Vagina (tissue), 2 donors: ENCODE results near the gene NFYB. TPM values are rescaled to one million over a fixed set of nuclear protein-coding genes. Genes with fewer than 3 reads are reported as not detected.

Source experiments
- DNase-seq, 2 donors: peaks; one replicate each; pipeline ENCODE4 v3.0.0-alpha.2; 2017; ENCODE audit errors: extremely low spot score in 2 of 2
- H3K27ac ChIP-seq: fragments of 200-600 bp; sonication (generic); one replicate; pipeline ENCODE4 v1.5.1; 2019
- H3K27me3 ChIP-seq: fragments of 200-600 bp; sonication (generic); one replicate; pipeline ENCODE4 v1.5.1; 2019
- H3K36me3 ChIP-seq, 2 donors: fragments of 200-600 bp; sonication (generic); one replicate each; pipeline ENCODE4 v1.5.1; 2017 to 2019
- H3K4me1 ChIP-seq: fragments of 200-600 bp; sonication (generic); one replicate; pipeline ENCODE4 v1.5.1; 2019
- H3K4me3 ChIP-seq, 2 donors: fragments of 200-600 bp; sonication (generic); 1 replicate in 1 of 2; 2 replicates in 1 of 2; pipeline ENCODE4 v1.5.1; 2016 to 2019
- H3K9me3 ChIP-seq: fragments of 200-600 bp; sonication (generic); one replicate; pipeline ENCODE4 v1.5.1; 2019
- POLR2A ChIP-seq, 2 donors: fragments of 450-650 bp; IDR thresholded peaks; one replicate each; pipeline ENCODE4 v1.6.1; 2017; ENCODE audit warnings: antibody characterized with exemption in 2 of 2, mild to moderate bottlenecking in 2 of 2, moderate library complexity in 2 of 2
- POLR2AphosphoS5 ChIP-seq, 2 donors: sonication (generic); formaldehyde crosslinking; IDR thresholded peaks; one replicate each; pipeline ENCODE4 v1.9.0; 2017; ENCODE audit warnings: antibody characterized with exemption in 2 of 2, mild to moderate bottlenecking in 2 of 2, low read depth in 1 of 2; ENCODE audit not compliant: insufficient read depth in 1 of 2
- intact Hi-C: fragments of 100-400 bp; cut with DNase I; formaldehyde crosslinking; loops from one replicate; pipeline ENCODE4 v1.15.1; 2023
- total RNA-seq: library from RNA; depleted of rRNA; stranded (reverse); fragments of >200 nt; gene quantifications from one replicate; pipeline ENCODE4 v1.2.3, GENCODE V29; 2016
- TF ChIP-seq, protein P1 (sequence below), 3 experiments: fragments of 450-650 bp in 2 of 3; fragments of 200-600 bp in 1 of 3; sonication (generic) in 1 of 3; IDR thresholded peaks; one replicate each; pipeline ENCODE4 v1.5.1; 2017 to 2019; ENCODE audit warnings: antibody characterized with exemption in 3 of 3, mild to moderate bottlenecking in 2 of 3, moderate library complexity in 2 of 3

The NFYB gene
- total RNA-seq, 1 donor from 2014 or later: 32.9 TPM

DNA sequence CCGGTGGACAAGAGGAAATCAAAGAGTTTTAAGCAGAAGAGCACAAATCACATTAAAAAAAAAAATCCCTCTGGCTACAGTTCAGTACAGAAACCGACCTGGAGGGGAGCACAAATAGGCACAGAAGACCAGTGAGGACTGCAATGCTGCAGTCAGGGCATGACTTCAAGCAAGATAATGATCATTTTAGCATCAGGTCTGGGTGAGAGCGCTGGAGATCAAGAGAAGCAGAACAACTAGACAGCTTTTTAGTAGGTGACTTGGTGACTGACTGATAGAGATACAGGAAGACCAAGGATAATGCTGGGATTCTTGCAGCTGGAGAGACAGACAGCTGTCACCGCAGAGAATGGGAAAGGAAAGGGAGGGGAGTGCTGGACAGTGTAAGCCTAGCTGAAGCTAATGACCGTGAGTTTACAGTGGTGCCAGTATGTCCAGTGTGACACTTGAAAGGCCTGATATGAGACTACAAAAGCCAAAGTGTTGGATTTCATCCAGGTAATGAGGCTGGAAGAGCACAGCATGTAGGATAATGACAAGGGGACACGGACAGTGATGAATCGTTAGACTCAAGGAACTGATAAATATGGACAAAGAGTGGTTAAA is 5.6 kb downstream of the NFYB start:
- Histone ChIP-seq H3K27me3 (no peaks in the 10 kb centered on the region), H3K36me3 (peaks cover 0 to 30% of the 10 kb centered on the region in 2 donors), H3K9me3 (no peaks in the 10 kb centered on the region), H3K27ac (no peak overlapping the region), H3K4me3 (no peak overlapping the region), H3K4me1 (peaks cover 45% of the 10 kb centered on the region)
- intact Hi-C loops: no loop called here
- DNase-seq: no peak
- TF ChIP-seq, protein P1, sequence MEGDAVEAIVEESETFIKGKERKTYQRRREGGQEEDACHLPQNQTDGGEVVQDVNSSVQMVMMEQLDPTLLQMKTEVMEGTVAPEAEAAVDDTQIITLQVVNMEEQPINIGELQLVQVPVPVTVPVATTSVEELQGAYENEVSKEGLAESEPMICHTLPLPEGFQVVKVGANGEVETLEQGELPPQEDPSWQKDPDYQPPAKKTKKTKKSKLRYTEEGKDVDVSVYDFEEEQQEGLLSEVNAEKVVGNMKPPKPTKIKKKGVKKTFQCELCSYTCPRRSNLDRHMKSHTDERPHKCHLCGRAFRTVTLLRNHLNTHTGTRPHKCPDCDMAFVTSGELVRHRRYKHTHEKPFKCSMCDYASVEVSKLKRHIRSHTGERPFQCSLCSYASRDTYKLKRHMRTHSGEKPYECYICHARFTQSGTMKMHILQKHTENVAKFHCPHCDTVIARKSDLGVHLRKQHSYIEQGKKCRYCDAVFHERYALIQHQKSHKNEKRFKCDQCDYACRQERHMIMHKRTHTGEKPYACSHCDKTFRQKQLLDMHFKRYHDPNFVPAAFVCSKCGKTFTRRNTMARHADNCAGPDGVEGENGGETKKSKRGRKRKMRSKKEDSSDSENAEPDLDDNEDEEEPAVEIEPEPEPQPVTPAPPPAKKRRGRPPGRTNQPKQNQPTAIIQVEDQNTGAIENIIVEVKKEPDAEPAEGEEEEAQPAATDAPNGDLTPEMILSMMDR (IDR thresholded peaks at IDR 0.05): no peak
- TF ChIP-seq POLR2AphosphoS5 (IDR thresholded peaks at IDR 0.05; ENCODE audit: insufficient read depth in 1 of 2, low read depth in 1 of 2): no peak
- no peak for TF ChIP-seq POLR2A (IDR thresholded peaks at IDR 0.05)

DNA sequence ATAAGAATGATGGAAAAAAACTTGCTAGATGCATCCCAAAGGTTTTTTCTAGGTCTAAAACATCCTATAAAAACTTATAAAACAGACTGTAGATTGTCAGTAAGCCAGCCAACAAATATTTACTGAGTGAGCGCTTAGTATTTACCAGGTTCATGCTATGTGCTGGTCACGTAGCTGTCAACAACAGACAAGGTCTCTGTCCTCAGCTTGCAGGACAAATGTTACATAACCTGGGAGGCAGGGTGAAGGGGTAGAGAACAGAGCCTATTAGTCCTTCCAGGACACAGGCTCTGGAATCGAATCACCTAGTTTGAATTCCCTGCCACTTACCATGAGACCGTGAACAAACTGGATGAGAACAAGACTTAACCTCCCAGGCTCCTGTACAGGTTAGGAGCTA is 6.4 kb downstream of the NFYB start:
- Histone ChIP-seq H3K9me3 (no peaks in the 10 kb centered on the region), H3K4me1 (peaks cover 39% of the 10 kb centered on the region), H3K36me3 (peaks cover 0 to 38% of the 10 kb centered on the region in 2 donors), H3K27me3 (no peaks in the 10 kb centered on the region), H3K4me3 (no peak overlapping the region), H3K27ac (no peak overlapping the region)
- intact Hi-C loops: no loop called here
- TF ChIP-seq POLR2AphosphoS5 (IDR thresholded peaks at IDR 0.05; ENCODE audit: insufficient read depth in 1 of 2, low read depth in 1 of 2): no peak
- TF ChIP-seq, protein P1 (IDR thresholded peaks at IDR 0.05): no peak
- TF ChIP-seq POLR2A (IDR thresholded peaks at IDR 0.05): no peak
- no peak for DNase-seq

DNA sequence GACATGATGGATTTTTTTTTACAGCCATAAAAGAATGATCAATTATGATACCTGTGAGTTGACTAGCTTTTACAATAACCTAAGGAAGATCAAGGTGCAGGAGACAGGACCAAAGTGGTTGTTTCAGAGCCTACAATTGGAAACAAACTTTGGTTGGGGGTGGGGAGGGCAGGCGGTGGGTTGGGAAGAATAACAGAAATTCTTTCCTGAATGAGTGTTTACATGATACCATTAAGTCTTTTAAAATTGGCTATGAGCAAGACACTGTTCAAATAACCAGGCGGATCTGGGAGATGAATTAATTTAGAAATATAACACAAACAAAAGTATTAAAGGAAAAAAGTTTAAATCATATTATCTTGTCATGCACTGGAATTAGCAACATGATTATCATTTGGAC is 7.2 kb downstream of the NFYB start:
- TF ChIP-seq, protein P1 (IDR thresholded peaks at IDR 0.05): no peak
- no peak overlapping the region for H3K27ac ChIP-seq
- H3K4me1 ChIP-seq: peaks cover 31% of the 10 kb centered on the region
- DNase-seq: no peak
- no peaks in the 10 kb centered on the region for H3K27me3 ChIP-seq
- no peaks in the 10 kb centered on the region for H3K9me3 ChIP-seq
- H3K36me3 ChIP-seq: peaks cover 0 to 42% of the 10 kb centered on the region in 2 donors
- no peak overlapping the region for H3K4me3 ChIP-seq
- intact Hi-C loops: no loop called here

DNA sequence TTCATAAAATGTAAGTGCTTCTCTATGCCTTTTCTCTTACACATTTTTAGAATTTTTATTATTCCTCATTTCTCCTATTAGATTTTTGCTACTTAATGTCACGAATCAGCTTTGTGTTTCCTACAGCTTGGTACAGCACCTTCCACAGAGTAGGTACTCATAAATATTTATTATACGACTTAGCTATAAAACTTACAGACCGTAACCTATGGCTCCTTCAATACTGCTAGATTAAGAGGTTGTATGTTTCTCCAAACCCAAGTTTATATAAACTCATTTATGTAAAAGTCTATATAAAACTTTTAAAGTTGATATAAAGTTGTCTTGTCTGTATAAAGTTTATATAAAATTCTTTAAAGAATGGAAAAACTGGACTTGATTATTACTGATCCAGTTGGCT is 11.5 kb downstream of the NFYB start:
- Histone ChIP-seq H3K36me3 (peaks cover 0 to 42% of the 10 kb centered on the region in 2 donors), H3K9me3 (no peaks in the 10 kb centered on the region), H3K27ac (no peak overlapping the region), H3K4me1 (peaks cover 1% of the 10 kb centered on the region), H3K27me3 (no peaks in the 10 kb centered on the region), H3K4me3 (no peak overlapping the region)
- no peak for DNase-seq
- TF ChIP-seq POLR2AphosphoS5 (IDR thresholded peaks at IDR 0.05; ENCODE audit: insufficient read depth in 1 of 2, low read depth in 1 of 2): no peak
- no peak for TF ChIP-seq POLR2A (IDR thresholded peaks at IDR 0.05)
- TF ChIP-seq, protein P1 (IDR thresholded peaks at IDR 0.05): no peak
- intact Hi-C loops: no loop called here

DNA sequence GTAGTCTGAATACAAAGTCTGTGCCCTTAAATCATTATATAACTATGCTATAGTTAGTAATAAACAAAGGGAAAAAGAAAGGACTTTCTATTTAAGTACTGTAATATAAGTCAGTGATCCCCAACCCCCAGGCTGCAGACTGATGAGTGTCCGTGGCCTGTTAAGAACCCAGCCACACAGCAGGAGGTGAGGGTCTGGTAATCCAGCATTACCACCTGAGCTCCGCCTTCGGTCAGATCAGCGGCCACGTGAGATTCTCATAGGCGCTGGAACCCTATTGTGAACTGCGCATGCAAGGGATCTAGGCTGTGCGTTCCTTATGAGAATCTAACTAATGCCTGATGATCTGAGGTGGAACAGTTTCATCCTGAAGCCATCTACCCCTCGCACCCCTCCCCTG is 15.7 kb downstream of the NFYB start:
- Histone ChIP-seq H3K4me3 (no peak overlapping the region), H3K9me3 (no peaks in the 10 kb centered on the region), H3K27me3 (no peaks in the 10 kb centered on the region), H3K4me1 (no peaks in the 10 kb centered on the region), H3K27ac (no peak overlapping the region), H3K36me3 (peaks cover 0 to 47% of the 10 kb centered on the region in 2 donors)
- TF ChIP-seq POLR2AphosphoS5 (IDR thresholded peaks at IDR 0.05; ENCODE audit: insufficient read depth in 1 of 2, low read depth in 1 of 2) (no peak), POLR2A (IDR thresholded peaks at IDR 0.05) (no peak)
- TF ChIP-seq, protein P1 (IDR thresholded peaks at IDR 0.05): no peak
- intact Hi-C loops: no loop called here
- no peak for DNase-seq
